Stimulated activated CD8-positive, alpha-beta memory T cell treated with anti-CD3 and anti-CD28 coated beads, Interleukin-4, amount 100 ng/mL, for 4 hours (primary cell): Measurements from ENCODE around the gene MAST4.

Source experiments
- DNase-seq, 2 donors: peaks; one replicate each; pipeline ENCODE4 v3.0.0-alpha.2; 2020; ENCODE audit warnings: low read depth in 2 of 2, low spot score in 1 of 2

MAST4 gene

DNA sequence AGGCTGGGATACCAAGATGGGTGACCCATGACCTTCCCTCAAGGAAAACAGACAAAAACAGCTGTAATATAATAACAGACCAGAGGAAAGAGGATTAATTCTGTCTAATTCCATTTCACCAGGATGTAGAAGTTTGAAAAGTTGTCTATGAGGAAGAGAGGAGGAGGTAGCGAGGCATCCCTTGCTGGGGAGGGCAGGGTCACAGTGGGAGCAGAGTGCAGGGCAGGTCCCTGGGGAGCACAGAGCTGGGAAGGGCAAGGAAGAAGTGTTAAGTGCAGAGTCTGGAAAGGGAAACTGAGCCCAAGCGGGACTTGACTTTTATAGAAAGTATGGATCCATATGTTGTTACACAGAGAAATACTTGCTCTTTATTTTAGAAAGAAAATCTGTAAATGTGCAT, 389.8 kb downstream of the MAST4 start:
- DNase-seq = no peak

DNA sequence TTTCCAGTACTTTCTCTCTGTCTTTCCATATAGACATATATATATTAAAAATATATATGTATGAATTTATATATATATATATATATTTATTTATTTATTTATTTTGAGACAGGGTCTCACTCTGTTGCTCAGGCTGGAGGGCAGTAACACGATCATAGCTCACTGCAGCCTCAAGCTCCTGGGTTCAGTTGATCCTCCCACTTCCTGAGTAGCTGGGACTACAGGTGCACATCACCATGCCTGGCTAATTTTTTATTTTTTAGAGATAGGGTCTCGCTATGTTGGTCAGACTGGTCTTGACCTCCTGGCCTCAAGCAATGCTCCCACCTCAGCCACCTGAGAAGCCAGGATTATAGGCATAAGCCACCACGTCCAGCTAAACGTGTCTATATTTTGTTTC, 390.3 kb downstream of the MAST4 start:
- no peak for DNase-seq

DNA sequence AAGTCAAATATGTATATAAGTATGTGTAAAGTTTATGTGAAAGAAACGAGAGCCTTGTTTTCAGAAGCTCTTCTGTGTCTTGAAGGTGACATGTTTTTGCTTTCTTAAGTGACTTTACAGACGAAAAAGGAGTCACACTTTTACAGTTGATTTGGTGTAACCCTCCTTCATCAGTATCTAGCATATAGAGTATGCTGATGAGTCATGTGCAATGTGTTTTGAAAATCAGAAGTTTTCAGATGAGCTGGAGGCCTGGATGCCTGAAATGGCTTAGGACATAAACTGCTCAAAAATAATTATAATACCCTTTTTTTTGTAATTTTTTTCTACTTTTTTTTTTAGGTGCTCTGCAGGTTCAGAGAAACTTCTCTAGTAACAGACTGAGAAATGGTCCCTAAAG, 390.9 kb downstream of the MAST4 start:
- no peak for DNase-seq

DNA sequence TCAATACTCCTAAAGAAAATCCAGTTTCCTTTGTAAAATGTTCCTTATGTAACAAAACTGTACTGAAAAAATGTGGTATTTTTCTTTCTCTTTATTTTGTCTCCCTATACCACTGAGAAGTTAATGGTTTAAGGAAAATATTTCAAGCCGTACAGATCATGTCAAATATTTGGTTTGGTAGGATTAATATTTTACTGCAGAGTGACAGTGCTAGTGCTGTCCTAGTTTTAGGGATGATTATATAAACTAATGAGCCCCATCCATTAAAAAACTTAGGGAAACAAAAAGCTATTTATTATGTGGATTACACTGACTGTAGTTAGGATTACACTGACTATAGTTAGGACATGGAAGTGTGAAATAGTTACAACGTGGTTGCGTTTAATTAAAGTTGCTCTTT, 391.3 kb downstream of the MAST4 start:
- DNase-seq = no peak

DNA sequence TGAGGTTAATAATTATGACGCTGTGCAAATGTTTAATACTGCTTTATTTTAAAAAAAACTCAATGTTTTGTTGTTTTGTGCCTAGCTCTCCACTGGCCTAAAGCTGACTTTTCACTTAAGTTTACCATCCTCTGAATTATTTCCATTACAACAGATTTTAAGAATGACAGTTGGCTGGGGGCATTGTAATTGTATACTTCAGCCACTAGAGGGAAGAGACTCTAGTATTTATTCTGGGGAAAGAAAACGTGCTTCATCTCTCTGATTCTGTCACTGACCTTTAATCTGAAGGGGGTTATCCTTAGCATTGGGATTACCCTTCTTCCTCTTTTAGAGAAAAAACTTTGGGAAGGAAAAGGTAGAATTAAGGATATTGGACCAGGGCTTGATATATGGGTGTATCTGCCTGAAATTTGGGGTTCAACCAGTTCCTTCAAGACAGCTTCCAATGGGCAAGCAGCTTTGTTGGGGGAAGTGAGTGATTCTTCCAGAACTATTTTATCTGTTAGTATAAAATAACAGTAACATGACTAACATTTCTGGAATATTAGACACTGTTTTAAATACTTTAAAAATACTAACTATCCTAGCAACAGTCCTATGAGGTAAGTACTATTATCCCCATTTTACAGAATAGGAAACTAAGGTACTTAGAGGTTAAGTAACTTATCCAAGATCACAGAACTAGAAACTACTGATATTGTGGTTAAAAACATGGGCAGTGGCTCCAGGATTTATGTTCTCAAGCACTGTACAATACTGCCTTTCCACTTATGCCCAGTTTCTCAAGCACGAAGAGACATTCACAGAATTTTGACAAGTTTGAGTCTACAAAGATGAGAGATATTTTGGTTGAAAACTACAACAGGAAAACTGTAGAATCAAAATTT, 392.0 kb downstream of the MAST4 start:
- no peak for DNase-seq

DNA sequence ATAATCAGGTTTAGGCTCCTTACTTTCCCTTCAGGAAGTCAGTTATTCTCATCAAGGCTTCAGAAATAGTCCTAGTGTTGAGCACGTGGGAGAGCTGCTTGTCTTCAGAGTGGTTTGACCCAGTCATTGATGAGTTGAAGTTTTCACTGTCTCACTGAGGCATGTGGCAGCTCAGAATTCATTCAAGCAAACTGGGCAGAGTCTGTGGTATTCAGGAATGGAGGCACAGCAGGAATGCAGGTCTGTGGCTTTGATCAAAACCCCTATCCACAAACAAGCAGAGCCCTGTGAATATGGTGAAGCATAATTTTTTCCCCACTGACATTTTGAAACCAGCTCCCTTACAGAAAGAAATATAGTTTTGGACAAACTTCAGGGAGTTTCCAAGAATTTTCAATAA, 393.1 kb downstream of the MAST4 start:
- no peak for DNase-seq

DNA sequence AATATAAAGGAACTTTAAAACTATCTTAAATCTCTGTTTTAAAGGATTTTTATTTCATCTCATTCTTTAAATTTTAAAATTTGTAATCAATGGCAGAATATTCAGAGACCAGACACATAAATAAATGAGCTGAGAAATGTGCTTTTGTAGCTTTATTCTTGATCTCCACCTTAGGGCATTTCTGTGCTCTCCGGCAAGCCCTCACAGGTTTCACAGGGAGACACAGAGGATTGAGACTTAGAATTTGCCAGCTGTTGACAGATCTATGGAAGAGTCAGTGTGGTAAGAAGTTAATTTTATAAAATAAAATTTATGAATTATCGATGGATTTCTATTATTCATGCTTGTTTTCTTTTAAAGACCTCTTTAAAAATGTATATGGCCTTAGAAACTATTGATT, 393.6 kb downstream of the MAST4 start:
- no peak for DNase-seq

DNA sequence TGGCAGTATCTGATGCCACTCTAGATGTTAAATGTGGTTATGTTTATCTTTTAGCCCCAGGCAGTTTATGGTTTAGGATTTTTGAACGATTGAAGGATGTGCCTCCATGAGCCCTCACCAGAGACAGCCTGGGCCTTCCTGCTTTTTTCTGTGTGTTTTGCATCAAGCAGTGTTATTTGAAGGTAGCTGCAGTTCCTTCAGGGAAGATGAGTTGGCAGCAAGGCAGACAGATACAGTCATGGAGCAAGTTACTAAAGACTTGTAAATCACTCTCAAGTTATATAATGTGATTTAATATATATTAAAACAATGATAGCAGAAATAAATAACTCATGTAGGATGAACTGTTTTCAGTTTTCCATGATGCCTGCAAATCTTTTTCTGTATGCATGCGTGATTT, 395.6 kb downstream of the MAST4 start:
- no peak for DNase-seq

DNA sequence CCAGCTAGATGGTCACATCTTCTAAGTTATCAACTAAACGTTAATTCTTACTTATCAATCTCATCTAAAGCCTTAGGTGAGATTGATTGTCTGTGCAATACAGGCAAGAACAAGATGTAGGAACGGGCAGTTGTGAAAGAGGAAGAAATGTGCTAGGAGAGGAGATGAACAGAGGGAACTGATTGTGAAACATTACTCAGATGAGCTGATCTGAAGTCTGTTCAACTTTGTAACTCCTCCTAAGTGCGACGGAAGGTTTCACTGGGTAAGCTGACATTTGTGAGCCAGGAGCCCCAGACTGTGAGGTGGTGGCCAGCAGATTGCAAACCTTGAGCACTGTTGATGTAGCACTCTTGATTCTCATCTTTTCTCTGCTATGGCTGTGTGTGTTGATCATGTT, 396.4 kb downstream of the MAST4 start:
- DNase-seq = no peak

DNA sequence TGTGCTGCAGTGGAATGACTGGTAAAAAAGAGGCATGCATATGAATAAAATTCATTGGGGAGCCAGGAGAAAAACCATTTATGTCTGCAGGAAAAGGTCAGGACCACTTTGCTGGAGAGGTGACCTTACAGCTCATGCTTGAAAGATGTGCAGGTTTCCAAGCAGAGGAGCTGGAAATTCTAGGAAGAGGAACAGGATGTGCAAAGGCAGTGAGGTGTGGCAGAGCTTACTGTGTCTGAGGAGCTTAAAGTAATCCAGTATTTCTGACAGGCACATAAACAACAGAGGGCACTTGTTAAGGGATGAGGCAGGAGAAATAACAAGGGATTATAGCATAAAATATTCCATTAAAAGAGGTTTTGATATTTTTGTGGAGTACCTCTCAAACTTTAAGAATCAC, 397.3 kb downstream of the MAST4 start:
- DNase-seq = no peak

DNA sequence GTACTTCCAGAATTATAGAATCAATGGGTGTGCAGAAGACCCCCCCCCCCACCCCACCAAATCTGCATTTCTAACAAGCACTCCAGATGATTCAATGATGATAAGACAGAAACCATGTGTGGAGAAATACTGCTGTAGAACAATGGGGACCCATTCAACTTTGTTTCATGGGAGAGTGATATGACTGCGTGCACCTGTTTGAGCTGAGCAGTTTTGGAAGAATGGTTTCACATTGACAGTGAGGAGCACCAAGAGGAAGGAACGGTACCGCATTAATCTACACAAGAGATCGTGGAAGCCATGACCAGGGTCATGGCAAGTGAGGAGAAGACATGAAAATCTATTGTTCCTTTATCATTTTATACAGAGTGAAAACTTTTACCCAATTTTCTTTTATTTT, 397.7 kb downstream of the MAST4 start:
- no peak for DNase-seq

DNA sequence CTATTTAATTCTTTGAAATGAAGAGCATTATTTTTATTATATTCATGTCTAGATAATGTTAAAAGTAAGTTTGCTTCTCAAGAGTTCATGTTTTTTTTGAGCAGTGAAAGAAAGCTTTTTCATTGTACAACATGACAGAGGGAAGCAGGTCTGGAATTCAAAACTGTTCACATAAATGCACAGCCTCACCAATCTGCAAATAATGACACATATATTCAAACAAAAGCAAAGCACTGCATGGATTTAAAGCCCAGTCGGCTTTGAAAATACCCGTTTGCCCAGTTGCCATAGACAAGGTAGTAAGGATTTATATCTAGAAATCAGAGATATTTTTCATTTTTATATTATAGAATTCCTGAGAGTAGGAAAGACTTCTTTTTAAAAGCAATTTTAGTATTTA, 398.6 kb downstream of the MAST4 start:
- no peak for DNase-seq

DNA sequence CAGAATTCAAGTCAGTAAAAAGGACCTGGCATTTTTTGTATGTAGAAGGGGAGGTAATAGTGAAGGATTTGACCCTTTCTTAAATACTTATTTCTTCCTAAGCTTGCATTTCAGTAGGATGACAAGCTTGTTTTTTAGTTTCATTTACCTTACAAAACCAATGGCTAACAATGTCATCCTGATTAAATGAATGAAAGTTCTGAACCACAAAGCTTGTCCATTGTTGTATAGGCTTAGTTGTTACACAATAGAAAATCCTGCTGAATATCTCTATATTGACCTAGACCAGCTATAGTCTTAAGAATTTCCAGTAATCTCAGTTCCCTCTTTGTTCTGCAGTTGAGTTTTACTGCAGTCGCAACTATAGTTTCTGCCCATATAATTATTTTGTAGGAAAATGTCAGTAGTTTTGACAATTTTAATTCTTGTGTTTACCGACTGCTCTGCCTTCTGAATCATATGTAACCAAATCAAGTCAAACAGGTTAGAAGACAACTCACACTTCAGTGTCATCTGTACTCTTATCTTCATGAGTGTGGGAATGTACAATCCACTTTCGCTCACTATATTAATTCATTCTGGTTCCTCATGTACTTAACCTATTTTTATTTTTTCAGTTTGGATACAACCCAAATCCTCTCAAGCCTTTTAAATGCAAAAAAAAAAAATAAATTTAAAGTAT, 404.7 kb downstream of the MAST4 start:
- no peak for DNase-seq

DNA sequence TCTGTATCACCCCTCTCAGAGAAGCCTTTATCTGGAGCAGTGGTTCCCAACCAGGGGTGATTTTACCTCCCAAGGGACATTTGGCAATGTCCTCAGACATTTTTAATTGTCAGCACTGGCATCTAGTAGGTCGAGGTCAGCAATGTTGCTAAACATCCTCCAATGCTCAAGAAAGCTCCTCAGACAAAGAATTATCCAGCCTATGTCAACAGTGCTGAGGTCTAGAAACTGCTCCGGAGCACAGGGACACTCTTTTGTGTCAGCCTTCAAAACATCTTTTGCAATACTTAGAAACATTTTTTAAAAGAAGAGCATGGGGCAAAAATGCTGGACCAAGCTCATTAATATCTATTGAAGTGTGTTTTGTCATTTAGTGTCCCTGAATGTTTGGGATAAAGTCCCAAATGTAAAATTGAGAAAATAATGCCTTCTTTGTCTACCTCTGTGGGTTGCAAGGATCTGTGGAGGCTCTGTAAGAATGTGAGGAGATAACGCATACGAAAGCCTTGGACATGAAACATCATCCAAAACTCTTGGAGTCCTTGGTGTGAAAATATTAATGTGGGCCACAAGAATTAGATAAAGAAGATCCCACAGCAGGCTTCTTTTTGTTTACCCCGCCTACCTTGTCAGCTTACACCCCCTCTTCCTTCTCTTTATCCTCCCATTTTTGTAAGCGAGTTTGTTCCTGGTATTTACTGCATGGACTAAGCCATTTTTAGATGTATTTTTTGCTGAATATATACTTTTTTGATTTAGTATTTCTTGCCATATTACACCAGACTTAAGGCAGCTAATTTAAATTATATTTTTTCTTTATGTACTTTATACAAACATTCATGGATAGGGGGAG, 406.9 kb downstream of the MAST4 start:
- no peak for DNase-seq

DNA sequence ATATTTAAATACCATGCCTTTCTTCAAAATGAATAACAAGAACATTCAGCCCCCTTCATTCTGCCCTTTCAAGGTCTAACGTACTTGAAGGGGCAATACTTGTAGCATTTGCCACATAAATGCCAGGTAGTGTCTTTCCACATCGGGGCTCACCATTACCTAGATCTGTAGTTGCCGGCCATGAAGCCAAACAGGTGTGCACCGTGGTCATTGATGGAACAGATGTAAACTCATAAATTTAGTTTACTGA, 407.4 kb downstream of the MAST4 start:
- DNase-seq = no peak

DNA sequence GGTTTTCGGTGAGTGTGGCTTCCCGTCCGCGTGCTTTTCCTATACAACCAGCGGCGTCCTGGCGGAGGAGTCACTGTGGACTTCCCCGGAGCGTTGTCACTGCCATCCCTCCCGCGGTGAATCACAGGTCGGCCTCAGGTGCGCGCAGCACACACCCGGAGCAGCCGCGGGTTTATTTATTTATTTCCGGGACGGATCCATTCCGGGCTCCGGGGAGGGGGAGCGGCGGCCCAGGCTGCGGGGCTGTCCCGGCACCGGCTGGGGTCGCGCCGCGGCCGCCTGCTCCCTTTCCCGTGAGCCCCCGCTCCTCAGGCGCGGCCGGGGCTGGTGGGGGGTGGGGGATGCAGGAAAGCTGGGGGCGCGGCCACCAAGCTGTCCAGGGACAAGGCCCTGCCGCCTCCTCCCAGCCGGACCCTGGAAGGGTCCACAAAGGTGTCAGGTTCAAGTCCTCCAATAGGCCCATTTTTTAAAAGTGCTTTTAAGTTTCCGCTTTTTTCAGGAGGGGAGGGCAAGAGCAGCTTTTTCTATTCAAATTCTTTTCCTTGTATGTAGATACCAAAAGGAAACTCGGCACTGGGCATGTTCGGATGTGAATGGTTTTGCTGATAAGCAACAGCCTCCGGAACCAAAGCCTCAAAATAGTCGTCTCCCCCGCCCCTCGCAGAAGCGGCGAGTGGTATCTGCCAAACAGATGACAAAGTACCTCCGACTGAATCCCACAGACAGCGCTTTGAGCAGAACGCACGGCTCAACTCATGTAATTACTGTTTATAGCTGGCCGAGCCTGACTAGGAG, 407.9 kb downstream of the MAST4 start:
- peak; percentile 75 to 76 for DNase-seq

DNA sequence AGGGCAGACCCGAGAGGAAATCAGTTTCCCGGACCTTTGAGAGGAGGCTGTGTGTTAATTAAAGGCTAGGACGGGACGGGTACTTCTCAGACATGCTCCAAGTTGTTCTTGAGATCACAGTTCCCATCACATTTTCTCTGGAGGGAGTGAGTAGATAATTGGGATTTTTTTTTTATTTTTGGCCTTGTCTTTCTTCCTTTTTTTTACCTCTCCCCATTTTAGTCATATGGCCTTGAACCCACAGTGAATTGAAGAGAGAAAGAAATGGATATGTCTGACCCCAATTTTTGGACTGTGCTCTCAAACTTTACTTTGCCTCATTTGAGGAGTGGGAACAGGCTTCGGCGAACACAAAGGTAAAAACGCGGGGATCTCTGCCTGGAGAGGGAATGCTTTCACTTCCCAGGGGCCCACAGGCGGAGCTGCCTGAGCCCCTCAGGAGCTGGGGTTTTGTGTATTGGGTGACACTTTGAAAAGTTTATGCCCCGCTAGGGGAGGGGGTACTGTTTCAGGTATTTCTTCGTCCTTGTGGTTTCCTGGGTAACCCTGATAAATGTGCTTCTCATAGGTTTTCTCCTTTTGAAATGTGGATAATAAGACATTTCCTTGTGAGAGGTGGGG, 408.6 kb downstream of the MAST4 start:
- DNase-seq = no peak

DNA sequence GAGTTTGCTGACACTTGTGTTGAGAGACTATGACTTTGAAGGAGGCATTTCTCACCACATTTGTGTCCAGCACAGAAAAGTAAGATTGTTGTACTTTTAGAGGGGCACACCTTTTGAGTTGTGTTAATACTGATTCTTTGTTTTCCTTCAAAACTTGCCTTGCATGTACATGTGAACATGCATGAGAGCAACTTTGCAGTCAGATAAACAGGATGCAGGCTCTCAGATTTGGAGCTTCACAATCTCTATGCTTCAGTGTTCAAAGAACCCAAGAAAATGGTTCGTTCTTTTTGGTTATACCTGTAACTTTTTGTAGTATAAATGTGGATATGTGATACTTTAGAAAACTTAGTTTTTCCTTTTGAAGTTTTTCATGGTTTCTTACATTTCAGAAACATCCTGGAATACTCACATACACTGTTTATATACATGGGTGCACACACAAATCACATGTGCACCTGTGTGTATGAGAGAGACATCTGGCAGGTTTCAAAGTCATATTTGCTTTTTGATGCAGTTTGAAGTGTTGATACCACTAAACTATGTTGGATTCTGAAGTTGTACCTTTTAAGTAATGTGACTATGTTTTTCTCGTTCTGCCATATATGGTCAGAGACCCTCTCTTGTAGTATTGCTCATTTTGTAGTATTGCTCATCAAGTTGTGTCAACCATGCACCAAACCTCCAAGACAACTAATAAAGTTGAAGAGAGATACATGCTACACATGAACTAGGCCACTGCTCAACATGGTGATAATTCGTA, 409.7 kb downstream of the MAST4 start:
- DNase-seq = no peak

DNA sequence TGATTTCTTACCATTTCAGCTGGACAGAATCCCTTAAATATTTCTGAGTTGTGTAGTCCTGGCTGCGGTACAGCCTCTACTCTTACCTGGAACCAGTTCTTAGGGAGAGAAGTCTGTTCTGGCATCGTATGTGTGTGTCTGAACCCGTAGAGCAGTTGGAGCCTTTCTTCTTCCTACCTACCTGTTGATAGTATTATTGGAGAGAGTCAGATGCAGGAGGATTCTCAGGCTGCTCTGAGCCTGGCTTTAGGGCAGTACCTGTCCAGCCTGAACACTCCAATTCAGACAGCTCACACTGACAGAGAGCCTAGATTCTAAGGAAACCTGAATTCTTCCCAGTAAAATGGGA, 410.3 kb downstream of the MAST4 start:
- no peak for DNase-seq

DNA sequence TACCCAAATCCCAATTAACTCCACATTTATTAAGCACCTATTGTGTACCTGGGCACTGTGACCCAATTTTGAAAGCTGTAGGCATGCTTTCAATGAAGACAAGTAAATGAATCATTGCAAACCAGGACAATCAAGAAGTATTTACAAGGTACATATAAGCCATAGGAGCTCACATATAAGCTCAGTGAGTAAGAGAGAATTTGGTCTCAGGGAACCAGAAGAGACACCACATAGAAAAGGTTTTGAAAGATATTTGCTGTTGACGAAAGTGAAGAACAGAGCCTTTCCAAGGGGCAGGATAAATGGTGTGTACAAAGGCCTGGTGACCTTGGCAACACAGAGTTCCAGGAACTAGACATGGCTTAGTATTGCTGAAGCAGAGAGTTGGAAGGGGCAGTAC, 412.8 kb downstream of the MAST4 start:
- DNase-seq = no peak
